Measurements from ENCODE around the gene AIG1.

DNA sequence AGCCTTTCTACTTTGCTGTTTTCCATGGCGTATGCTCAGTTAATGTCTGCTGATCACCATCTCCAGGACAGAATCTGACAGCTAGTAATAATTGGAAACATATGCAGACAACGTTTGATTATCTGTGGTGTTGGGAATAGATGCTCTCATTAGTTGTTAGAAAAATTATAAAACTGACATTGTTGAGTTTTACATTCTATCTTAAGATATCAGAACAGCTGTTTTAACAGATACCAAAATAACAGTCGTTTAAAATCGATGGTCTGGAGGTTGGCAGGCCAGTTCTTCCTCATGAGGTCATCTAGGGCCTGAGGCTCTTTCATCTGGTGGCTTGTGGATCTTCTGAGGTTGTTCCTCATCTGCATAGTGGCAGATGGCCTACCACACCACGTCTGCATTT lies 137.6 kb downstream of the AIG1 start:
- TF ChIP-seq, protein P1, sequence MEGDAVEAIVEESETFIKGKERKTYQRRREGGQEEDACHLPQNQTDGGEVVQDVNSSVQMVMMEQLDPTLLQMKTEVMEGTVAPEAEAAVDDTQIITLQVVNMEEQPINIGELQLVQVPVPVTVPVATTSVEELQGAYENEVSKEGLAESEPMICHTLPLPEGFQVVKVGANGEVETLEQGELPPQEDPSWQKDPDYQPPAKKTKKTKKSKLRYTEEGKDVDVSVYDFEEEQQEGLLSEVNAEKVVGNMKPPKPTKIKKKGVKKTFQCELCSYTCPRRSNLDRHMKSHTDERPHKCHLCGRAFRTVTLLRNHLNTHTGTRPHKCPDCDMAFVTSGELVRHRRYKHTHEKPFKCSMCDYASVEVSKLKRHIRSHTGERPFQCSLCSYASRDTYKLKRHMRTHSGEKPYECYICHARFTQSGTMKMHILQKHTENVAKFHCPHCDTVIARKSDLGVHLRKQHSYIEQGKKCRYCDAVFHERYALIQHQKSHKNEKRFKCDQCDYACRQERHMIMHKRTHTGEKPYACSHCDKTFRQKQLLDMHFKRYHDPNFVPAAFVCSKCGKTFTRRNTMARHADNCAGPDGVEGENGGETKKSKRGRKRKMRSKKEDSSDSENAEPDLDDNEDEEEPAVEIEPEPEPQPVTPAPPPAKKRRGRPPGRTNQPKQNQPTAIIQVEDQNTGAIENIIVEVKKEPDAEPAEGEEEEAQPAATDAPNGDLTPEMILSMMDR (IDR thresholded peaks at IDR 0.05), result no peak
- TF ChIP-seq POLR2AphosphoS5 (IDR thresholded peaks at IDR 0.05), result no peak
